HuH-7.5 (cell line): Measurements from ENCODE around the gene ARHGEF11.
A peak's percentile ranks its signal among the peaks of the same experiment; 100 is the strongest.

Experiments used
- DNase-seq: peaks from one replicate; pipeline ENCODE4 v3.0.0; 2011; ENCODE audit warnings: low spot score

Gene ARHGEF11

GRCh38 chr1:156910309-156910782 is 135.2 kb downstream of the ARHGEF11 start:
- DNase-seq: peak; percentile 81

- no peak for DNase-seq
These were observed 135.9 kb downstream of the ARHGEF11 start for GRCh38 chr1:156909671-156910070.

GRCh38 chr1:156908955-156909354 is 136.6 kb downstream of the ARHGEF11 start:
- DNase-seq: no peak

- DNase-seq: no peak
These were observed 137.0 kb downstream of the ARHGEF11 start for GRCh38 chr1:156908541-156908940.

- no peak for DNase-seq
These were observed 139.2 kb downstream of the ARHGEF11 start for GRCh38 chr1:156906206-156906906.

- DNase-seq: no peak
These were observed 139.9 kb downstream of the ARHGEF11 start for GRCh38 chr1:156905651-156906050.

- no peak for DNase-seq
These were observed 140.4 kb downstream of the ARHGEF11 start for GRCh38 chr1:156905176-156905575.

- no peak for DNase-seq
These were observed 141.2 kb downstream of the ARHGEF11 start for GRCh38 chr1:156904187-156904959.

GRCh38 chr1:156903328-156904091 is 142.0 kb downstream of the ARHGEF11 start:
- no peak for DNase-seq

- DNase-seq: no peak
These were observed 143.3 kb downstream of the ARHGEF11 start for GRCh38 chr1:156901966-156902915.

- DNase-seq: no peak
These were observed 144.0 kb downstream of the ARHGEF11 start for GRCh38 chr1:156901590-156901900.

- DNase-seq: no peak
These were observed 144.5 kb downstream of the ARHGEF11 start for GRCh38 chr1:156900896-156901589.

- DNase-seq: no peak
These were observed 145.4 kb downstream of the ARHGEF11 start for GRCh38 chr1:156899956-156900718.

GRCh38 chr1:156898971-156899664 is 146.4 kb downstream of the ARHGEF11 start:
- DNase-seq: no peak

- DNase-seq: no peak
These were observed 147.4 kb downstream of the ARHGEF11 start for GRCh38 chr1:156898161-156898566.

GRCh38 chr1:156897078-156897825 is 148.3 kb downstream of the ARHGEF11 start:
- no peak for DNase-seq

GRCh38 chr1:156896490-156897033 is 149.0 kb downstream of the ARHGEF11 start:
- DNase-seq: no peak

- DNase-seq: no peak
These were observed 149.6 kb downstream of the ARHGEF11 start for GRCh38 chr1:156895927-156896326.

- no peak for DNase-seq
These were observed 150.1 kb downstream of the ARHGEF11 start for GRCh38 chr1:156895455-156895812.
